ENCODE measurements around the gene HEMK1. TPM values are rescaled to one million over a fixed set of nuclear protein-coding genes. Genes with fewer than 3 reads are reported as not detected.
A peak's percentile ranks its signal among the peaks of the same experiment; 100 is the strongest.

HEMK1 gene
- total RNA-seq, 1 donor from 2014 or later, result 13.1 TPM

DNA sequence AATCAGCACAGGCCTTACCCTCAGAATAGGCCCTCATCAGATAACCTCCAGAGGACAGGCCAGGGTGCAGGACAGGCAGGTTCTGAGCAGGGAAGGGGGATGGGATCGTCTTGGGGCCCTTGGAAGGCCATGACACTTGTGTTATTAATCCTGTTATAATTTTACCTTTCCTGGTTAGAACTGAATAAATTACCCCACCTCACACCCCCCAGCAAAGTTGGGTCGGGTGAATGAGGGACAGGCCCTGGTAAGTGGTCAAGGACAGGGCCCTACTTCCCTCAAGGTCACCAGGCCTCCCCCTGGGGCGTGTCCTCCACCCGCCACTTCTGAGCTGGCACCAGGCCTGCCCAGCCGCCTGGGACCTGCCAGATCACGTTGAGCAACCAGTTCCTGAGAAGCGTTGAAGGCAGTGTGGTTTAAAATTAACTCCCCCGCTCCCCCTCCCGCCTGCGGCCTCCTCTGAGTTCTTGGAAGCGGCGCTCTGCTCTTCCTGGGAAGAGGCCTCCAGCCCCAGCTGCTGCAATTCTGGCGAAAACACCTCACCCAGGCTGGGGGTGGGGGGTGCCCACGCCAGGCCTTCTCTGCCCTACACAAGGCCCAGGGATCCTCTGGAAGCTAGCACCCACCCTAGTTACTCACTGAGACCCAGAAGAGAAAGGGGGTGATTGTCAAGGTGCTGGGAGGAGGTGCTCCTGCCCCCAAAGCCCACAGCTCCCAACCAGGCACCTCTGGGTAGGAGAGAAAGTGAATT is 31.7 kb downstream of the HEMK1 start:
- Histone ChIP-seq H3K27ac (peak overlapping the region; percentile 94 to 98), H3K9me3 (no peaks in the 10 kb centered on the region), H3K27me3 (no peaks in the 10 kb centered on the region), H3K4me3 (peak overlapping the region; percentile 21 to 46), H3K4me1 (peaks cover 20 to 29% of the 10 kb centered on the region in 2 donors), H3K36me3 (no peaks in the 10 kb centered on the region)
- TF ChIP-seq, protein P1, sequence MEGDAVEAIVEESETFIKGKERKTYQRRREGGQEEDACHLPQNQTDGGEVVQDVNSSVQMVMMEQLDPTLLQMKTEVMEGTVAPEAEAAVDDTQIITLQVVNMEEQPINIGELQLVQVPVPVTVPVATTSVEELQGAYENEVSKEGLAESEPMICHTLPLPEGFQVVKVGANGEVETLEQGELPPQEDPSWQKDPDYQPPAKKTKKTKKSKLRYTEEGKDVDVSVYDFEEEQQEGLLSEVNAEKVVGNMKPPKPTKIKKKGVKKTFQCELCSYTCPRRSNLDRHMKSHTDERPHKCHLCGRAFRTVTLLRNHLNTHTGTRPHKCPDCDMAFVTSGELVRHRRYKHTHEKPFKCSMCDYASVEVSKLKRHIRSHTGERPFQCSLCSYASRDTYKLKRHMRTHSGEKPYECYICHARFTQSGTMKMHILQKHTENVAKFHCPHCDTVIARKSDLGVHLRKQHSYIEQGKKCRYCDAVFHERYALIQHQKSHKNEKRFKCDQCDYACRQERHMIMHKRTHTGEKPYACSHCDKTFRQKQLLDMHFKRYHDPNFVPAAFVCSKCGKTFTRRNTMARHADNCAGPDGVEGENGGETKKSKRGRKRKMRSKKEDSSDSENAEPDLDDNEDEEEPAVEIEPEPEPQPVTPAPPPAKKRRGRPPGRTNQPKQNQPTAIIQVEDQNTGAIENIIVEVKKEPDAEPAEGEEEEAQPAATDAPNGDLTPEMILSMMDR (IDR thresholded peaks at IDR 0.05), result no peak
- peak; percentile 88 to 98 for DNase-seq (ENCODE audit: low spot score in 2 of 2)
- intact Hi-C loops (cut with DNase I), result loop anchor here (1.0 to 5.0 kb wide), 3 partner anchors 16 to 249 kb away; partner anchors contain the start of genes CYB561D2, HEMK1, MAPKAPK3 and NPRL2

DNA sequence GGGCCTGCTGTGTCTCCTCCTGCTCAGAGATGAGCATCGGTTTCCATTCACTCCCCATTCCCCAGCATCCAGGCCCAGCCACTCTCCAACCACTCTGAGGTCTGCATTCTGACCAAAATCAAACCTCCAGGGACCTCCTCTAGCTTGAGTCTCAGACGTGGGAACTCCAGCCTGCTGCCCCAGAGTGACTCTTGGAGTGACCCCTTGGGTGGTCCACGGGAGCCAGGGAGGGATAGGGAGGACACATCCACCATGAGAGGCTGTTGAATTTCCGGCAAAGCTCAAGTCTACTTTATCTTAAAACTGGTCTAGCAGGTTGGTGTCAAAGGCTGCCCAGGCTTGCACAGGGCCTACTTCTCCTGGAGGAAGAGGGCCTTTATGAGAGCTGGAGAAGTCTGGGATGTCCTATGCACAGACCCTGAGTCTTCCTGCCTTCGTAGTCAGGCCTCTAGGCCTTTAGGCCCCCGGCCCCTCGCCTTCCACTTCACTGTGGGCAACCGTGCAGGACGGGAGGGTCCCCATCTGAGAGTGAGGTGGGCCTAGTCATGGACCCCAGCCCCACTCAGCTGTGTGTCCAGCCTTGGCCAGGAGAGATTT is 33.4 kb downstream of the HEMK1 start:
- H3K4me1 ChIP-seq, result peaks cover 20 to 29% of the 10 kb centered on the region in 2 donors
- intact Hi-C loops (cut with DNase I), result loop anchor here (1.0 to 5.0 kb wide), 2 partner anchors 9 to 250 kb away; partner anchors contain the start of genes CISH, CYB561D2 and NPRL2
- H3K4me3 ChIP-seq, result no peak overlapping the region

DNA sequence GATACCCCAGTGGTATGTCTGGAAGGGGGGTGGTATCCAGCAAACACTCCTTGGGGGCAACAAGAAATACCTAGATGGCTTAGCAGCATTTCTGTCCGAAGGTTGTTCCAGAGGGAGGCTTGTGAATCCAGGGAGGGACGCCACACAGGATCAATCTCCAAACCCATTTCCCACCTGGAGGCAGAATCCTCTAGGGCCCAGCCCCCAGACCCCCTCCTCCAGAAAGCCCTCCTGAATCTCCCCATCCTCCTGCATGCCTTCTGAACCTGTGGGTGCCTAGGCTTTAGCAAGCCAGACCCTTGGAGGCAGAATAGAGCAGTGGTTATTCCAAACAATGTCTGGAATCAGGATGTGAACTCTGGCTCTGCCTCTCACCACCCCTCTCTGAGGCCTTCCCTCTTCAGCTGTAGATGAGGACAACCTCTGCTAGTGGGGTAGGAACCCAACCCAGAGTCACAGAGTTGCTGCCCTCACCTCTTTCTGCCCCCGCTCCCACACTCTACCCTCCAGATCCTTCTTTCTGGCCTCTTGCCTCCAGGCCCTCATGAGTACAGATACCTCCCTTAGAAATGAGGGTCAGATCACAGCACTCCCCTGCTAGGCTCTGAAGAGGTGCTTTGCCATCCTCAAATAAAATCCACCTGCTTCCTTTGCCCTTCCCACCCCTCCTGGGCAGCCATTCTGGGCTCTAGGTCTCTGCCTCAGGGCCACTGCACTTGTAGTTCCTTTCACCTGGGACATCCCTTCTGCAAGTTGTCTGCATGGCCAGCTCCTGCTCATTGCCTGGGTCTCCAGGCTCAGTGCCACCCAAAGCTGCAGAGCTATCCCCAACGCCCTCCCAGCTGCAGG is 34.2 kb downstream of the HEMK1 start:
- H3K36me3 ChIP-seq, result peaks cover 10 to 19% of the 10 kb centered on the region in 2 donors
- no peak overlapping the region for H3K4me3 ChIP-seq
- H3K9me3 ChIP-seq, result no peaks in the 10 kb centered on the region
- H3K4me1 ChIP-seq, result peaks cover 20 to 29% of the 10 kb centered on the region in 2 donors
- H3K27me3 ChIP-seq, result no peaks in the 10 kb centered on the region
- intact Hi-C loops (cut with DNase I), result loop anchor here (5.0 kb wide), 1 partner anchor 251 kb away; the partner anchor contains the start of genes CYB561D2 and NPRL2
- DNase-seq (ENCODE audit: low spot score in 2 of 2), result no peak
- TF ChIP-seq, protein P1 (IDR thresholded peaks at IDR 0.05), result no peak
- H3K27ac ChIP-seq, result peak overlapping the region; percentile 94 to 98

More for the DNA sequence above, 33.4 kb downstream of the HEMK1 start:
- Histone ChIP-seq H3K9me3 (no peaks in the 10 kb centered on the region), H3K27ac (peak overlapping the region; percentile 94 to 98), H3K27me3 (no peaks in the 10 kb centered on the region), H3K36me3 (peaks cover 8 to 13% of the 10 kb centered on the region in 2 donors)
- no peak for DNase-seq (ENCODE audit: low spot score in 2 of 2)
- TF ChIP-seq, protein P1 (IDR thresholded peaks at IDR 0.05), result no peak

DNA sequence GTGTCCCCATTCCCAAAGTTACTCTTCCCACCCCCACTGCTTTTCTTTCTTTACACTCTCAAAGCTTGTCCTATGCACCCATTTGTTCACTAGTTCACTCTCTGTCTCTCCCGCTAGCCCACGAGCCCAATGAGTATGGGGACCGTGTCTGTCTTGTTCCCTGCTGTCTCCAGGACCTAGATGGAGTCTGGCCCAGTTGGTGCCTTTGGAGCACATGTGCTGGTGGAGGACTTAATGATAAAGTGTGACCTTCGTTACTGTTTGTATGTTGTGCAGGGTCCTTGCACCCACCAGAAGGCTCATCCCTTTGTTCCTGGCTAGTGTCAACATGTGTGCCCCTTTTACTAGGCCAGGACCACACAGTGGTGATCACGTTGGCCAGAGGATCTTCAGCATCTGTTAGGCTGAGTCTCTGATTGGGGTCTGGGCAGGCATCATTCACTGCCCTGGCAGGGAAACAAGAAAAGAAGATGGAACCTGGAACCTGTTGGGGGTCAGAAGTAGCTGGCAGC is 34.8 kb downstream of the HEMK1 start:
- TF ChIP-seq, protein P1 (IDR thresholded peaks at IDR 0.05), result no peak
- Histone ChIP-seq H3K4me1 (peaks cover 20 to 29% of the 10 kb centered on the region in 2 donors), H3K36me3 (peaks cover 10 to 19% of the 10 kb centered on the region in 2 donors), H3K27ac (peak overlapping the region; percentile 46 to 94), H3K9me3 (no peaks in the 10 kb centered on the region), H3K4me3 (no peak overlapping the region), H3K27me3 (no peaks in the 10 kb centered on the region)
- intact Hi-C loops (cut with DNase I), result loop anchor here (5.0 kb wide), 1 partner anchor 252 kb away; the partner anchor contains the start of genes CYB561D2 and NPRL2
- no peak for DNase-seq (ENCODE audit: low spot score in 2 of 2)

Measured in ascending aorta (tissue), 2 donors.